Uterine smooth muscle cell (primary cell): Measurements from ENCODE around the gene ACP1. TPM values are rescaled to one million over a fixed set of nuclear protein-coding genes. Genes with fewer than 3 reads are reported as not detected.

Experiments used
- total RNA-seq: library from RNA; depleted of rRNA; stranded (reverse); fragments of >200 nt; gene quantifications from 2 replicates; pipeline ENCODE4 v1.2.3, GENCODE V29; 2014

The ACP1 gene
- 77.0 and 78.9 TPM in 2 replicates for total RNA-seq

GRCh38 chr2:264493-265468 is at the start of gene ACP1:
TSS of gene ACP1 (plus strand) at chr2:264947. CDS start at chr2:264965, 18 bp downstream.

GRCh38 chr2:263774-264492 is 814 bp upstream of the ACP1 start, which contains the start of gene SH3YL1:
TSS of gene SH3YL1 (minus strand) at chr2:264032. CDS start at chr2:263984, 48 bp downstream.

GRCh38 chr2:287911-288757 is 23.4 kb downstream of the ACP1 start, which contains the start of gene ALKAL2:
TSS of gene ALKAL2 (minus strand) at chr2:288091. CDS start at chr2:287835, 256 bp downstream.

Other genes starting within 250 kb of the ACP1 start
- not detected in 2 replicates for gene FAM110C, start 218.4 kb upstream of the ACP1 start, total RNA-seq
- gene SH3YL1, start 915 bp upstream of the ACP1 start, total RNA-seq: 27.3 and 41.2 TPM in 2 replicates
- gene ALKAL2, start 23.1 kb downstream of the ACP1 start, total RNA-seq: not detected in 2 replicates